Breast epithelium (tissue), 4 donors: ENCODE data around the gene CDH23. TPM values are rescaled to one million over a fixed set of nuclear protein-coding genes. Genes with fewer than 3 reads are reported as not detected.

Experiments
- DNase-seq, 2 donors: peaks; one replicate each; pipeline ENCODE4 v3.0.0-alpha.2; 2019; ENCODE audit warnings: low spot score in 2 of 2
- H3K27ac ChIP-seq, 2 donors: fragments of 200-600 bp; sonication (generic) in 1 of 2; one replicate each; pipeline ENCODE4 v1.5.1; 2016 to 2019; ENCODE audit warnings: mild to moderate bottlenecking in 1 of 2
- H3K27me3 ChIP-seq, 2 donors: fragments of 200-600 bp; sonication (generic) in 1 of 2; one replicate each; pipeline versions ENCODE4 v1.5.1 to v1.6.0; 2017 to 2019; ENCODE audit warnings: control low read depth in 1 of 2, mild to moderate bottlenecking in 1 of 2
- H3K36me3 ChIP-seq: fragments of 200-600 bp; one replicate; pipeline ENCODE4 v1.5.1; 2019
- H3K4me1 ChIP-seq, 2 donors: fragments of 200-600 bp; sonication (generic); one replicate each; pipeline ENCODE4 v1.5.1; 2016 to 2019; ENCODE audit warnings: control low read depth in 1 of 2
- H3K4me3 ChIP-seq, 3 donors: fragments of 200-600 bp; sonication (generic); 1 replicate in 2 of 3; 2 replicates in 1 of 3; pipeline ENCODE4 v1.5.1; 2016 to 2019; ENCODE audit warnings: mild to moderate bottlenecking in 3 of 3, moderate library complexity in 2 of 3
- H3K9me3 ChIP-seq, 2 donors: fragments of 200-600 bp; sonication (generic) in 1 of 2; one replicate each; pipeline ENCODE4 v1.5.1; 2016 to 2019; ENCODE audit warnings: control low read depth in 1 of 2
- POLR2A ChIP-seq: fragments of 450-650 bp; IDR thresholded peaks from one replicate; pipeline ENCODE4 v1.6.1; 2016; ENCODE audit warnings: antibody characterized with exemption, mild to moderate bottlenecking, moderate library complexity
- POLR2AphosphoS5 ChIP-seq, 3 donors: sonication (generic); formaldehyde crosslinking; IDR thresholded peaks; one replicate each; pipeline ENCODE4 v1.6.1; 2017; ENCODE audit warnings: antibody characterized with exemption in 3 of 3
- intact Hi-C: fragments of 100-400 bp; cut with DNase I; formaldehyde crosslinking; loops from one replicate; pipeline ENCODE4 v1.15.1; 2023; ENCODE audit warnings: low total_unique reads
- total RNA-seq, 3 donors: library from RNA; depleted of rRNA; stranded (reverse); fragments of >200 nt; gene quantifications; one replicate each; pipeline ENCODE4 v1.1.0, GENCODE V29; 2016
- TF ChIP-seq, protein P1 (sequence below), 3 donors: fragments of 450-650 bp; IDR thresholded peaks; one replicate each; pipeline ENCODE4 v1.5.1; 2016 to 2017; ENCODE audit warnings: antibody characterized with exemption in 3 of 3, mild to moderate bottlenecking in 3 of 3, moderate library complexity in 3 of 3

The CDH23 gene
- total RNA-seq, 3 donors from 2014 or later, result 8.5 to 13.8 (median 11.6) TPM

DNA sequence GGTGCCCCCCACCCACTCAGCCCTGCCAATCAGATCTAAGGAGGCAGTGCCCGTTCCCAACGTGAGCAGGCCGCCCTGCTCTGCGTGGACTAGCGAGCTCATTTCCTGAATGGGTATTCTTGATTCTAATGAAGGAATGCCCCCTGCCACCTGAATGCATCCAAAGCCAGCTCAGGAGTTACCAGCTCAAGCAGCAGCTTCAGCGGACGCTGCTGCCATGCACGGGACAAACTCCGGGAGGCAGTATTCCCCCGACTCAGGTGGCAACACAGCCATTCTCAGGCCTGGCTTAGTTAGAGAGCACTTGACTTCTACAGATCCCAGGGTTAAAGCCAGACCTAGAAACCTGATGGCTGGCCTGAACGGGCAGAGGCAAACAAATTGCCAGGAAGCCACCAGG is 428.5 kb downstream of the CDH23 start:
- intact Hi-C loops, result no loop called here
- Histone ChIP-seq H3K27me3 (no peaks in the 10 kb centered on the region), H3K27ac (no peak overlapping the region), H3K4me3 (no peak overlapping the region), H3K9me3 (no peaks in the 10 kb centered on the region), H3K36me3 (peaks cover 18% of the 10 kb centered on the region), H3K4me1 (no peaks in the 10 kb centered on the region)
- TF ChIP-seq, protein P1, sequence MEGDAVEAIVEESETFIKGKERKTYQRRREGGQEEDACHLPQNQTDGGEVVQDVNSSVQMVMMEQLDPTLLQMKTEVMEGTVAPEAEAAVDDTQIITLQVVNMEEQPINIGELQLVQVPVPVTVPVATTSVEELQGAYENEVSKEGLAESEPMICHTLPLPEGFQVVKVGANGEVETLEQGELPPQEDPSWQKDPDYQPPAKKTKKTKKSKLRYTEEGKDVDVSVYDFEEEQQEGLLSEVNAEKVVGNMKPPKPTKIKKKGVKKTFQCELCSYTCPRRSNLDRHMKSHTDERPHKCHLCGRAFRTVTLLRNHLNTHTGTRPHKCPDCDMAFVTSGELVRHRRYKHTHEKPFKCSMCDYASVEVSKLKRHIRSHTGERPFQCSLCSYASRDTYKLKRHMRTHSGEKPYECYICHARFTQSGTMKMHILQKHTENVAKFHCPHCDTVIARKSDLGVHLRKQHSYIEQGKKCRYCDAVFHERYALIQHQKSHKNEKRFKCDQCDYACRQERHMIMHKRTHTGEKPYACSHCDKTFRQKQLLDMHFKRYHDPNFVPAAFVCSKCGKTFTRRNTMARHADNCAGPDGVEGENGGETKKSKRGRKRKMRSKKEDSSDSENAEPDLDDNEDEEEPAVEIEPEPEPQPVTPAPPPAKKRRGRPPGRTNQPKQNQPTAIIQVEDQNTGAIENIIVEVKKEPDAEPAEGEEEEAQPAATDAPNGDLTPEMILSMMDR (IDR thresholded peaks at IDR 0.05), result no peak
- TF ChIP-seq POLR2AphosphoS5 (IDR thresholded peaks at IDR 0.05), result no peak
- no peak for TF ChIP-seq POLR2A
- no peak for DNase-seq

DNA sequence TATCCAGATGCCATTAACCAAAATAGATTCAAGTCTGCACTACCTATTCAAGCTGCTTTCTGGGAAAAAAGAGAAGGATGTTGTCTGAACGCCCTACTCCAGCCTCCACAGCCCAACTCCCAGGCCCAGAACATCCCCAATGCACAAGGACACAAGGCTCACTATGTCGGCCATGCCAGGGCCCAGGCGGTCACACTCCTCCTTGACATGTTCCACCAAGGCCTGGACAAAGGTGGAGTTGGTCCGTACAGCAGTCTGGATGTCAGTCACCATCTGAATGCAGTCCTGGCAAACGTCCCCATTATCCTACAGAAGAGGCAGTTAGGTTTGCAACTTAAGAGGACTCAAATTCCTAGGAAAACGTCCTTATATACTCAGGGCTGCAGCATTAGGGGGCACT is 431.1 kb downstream of the CDH23 start:
- Histone ChIP-seq H3K36me3 (peaks cover 18% of the 10 kb centered on the region), H3K9me3 (no peaks in the 10 kb centered on the region), H3K4me3 (no peak overlapping the region), H3K27me3 (no peaks in the 10 kb centered on the region), H3K27ac (no peak overlapping the region), H3K4me1 (no peaks in the 10 kb centered on the region)
- no peak for DNase-seq
- TF ChIP-seq, protein P1 (IDR thresholded peaks at IDR 0.05), result no peak
- TF ChIP-seq POLR2A, result no peak
- no peak for TF ChIP-seq POLR2AphosphoS5 (IDR thresholded peaks at IDR 0.05)
- intact Hi-C loops, result no loop called here

DNA sequence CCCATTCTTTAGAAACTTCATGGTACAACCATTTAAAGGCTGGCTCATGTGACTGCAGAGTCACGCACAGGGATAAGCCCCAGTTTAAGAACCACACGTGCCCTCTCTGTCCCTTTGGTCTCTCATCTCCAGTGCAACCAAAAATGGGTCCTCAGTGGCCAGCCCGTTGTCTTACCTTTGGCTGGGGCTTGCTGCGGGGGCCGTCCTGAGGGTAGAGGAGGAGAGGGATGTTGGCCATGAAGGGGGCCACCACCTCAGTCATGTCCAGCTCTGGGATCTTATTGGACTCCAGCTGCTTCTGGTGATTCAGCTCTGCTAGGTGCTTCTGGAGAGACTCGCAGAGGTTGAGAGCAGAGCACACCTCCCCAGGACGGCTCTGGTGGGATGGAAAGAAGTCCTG is 432.0 kb downstream of the CDH23 start:
- Histone ChIP-seq H3K27ac (peak overlapping the region in 1 of 2 donors; percentile 1), H3K27me3 (no peaks in the 10 kb centered on the region), H3K9me3 (no peaks in the 10 kb centered on the region), H3K36me3 (peaks cover 18% of the 10 kb centered on the region), H3K4me1 (no peaks in the 10 kb centered on the region), H3K4me3 (no peak overlapping the region)
- TF ChIP-seq POLR2AphosphoS5 (IDR thresholded peaks at IDR 0.05) (no peak), POLR2A (no peak)
- TF ChIP-seq, protein P1 (IDR thresholded peaks at IDR 0.05), result no peak
- intact Hi-C loops, result no loop called here
- no peak for DNase-seq

DNA sequence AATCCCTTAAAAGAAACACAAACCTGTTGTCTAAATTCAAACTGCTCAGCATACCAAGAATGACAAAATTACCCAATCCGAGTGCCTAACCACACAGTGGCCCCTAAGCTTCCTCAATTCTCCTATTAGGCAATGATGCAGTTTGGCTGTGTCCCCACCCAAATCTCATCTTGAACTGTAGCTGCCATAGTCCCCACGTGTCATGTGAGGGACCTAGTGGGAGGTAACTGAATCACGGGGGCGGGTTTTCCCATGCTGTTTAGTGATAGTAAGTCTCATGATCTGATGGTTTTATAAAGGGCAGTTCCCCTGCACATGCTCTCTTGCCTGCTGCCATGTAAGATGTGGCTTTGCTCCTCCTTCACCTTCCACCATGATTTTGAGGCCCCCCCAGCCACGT is 432.5 kb downstream of the CDH23 start:
- Histone ChIP-seq H3K27me3 (no peaks in the 10 kb centered on the region), H3K36me3 (peaks cover 18% of the 10 kb centered on the region), H3K27ac (no peak overlapping the region), H3K9me3 (no peaks in the 10 kb centered on the region), H3K4me1 (no peaks in the 10 kb centered on the region), H3K4me3 (no peak overlapping the region)
- DNase-seq, result no peak
- intact Hi-C loops, result no loop called here
- TF ChIP-seq POLR2AphosphoS5 (IDR thresholded peaks at IDR 0.05), result peak in 1 of 3 donors; percentile 36
- TF ChIP-seq, protein P1 (IDR thresholded peaks at IDR 0.05), result no peak
- TF ChIP-seq POLR2A, result no peak

DNA sequence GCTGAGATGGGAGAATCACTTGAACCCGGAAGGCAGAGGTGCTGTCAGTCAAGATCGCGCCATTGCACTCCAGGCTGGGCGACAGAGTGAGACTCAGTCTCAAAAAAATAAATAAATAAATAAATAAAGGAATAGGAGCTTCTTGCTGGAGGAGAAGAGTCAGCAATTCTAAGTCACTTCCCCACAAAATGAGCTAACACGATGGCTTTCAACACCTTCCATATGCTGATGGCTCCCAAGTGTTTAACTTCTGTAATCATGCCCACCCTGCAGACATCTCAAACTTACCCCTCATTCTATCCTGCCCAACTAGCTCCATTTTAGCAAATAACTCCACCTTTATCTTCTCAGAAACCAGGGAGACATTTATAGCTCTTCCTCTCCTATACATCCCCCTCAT is 433.2 kb downstream of the CDH23 start:
- Histone ChIP-seq H3K4me1 (no peaks in the 10 kb centered on the region), H3K36me3 (peaks cover 18% of the 10 kb centered on the region), H3K27me3 (no peaks in the 10 kb centered on the region), H3K9me3 (no peaks in the 10 kb centered on the region), H3K27ac (no peak overlapping the region), H3K4me3 (no peak overlapping the region)
- TF ChIP-seq POLR2A, result no peak
- no peak for TF ChIP-seq POLR2AphosphoS5 (IDR thresholded peaks at IDR 0.05)
- intact Hi-C loops, result no loop called here
- no peak for DNase-seq

DNA sequence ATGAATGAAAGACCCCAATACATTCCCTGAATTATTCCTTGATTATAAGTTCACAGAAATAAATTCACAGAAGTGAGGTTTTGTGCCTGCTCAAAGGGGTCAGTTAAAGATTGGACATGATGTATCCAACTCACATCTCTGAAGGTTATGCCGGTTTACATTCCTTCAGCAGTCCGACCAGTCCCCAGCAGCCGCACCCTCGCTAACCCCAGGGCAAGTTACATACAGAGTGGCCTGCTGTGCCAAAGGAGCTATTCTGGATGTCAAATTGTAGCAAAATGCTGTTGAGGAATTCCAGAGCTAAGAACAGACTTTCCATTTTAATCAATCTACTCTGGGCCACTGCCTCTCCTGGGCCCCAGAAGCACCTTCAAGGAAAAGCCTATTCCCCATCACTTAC is 434.0 kb downstream of the CDH23 start:
- H3K4me1 ChIP-seq, result no peaks in the 10 kb centered on the region
- H3K27me3 ChIP-seq, result no peaks in the 10 kb centered on the region
- H3K27ac ChIP-seq, result no peak overlapping the region
- no peak for TF ChIP-seq POLR2A
- TF ChIP-seq, protein P1 (IDR thresholded peaks at IDR 0.05), result no peak
- no peak for TF ChIP-seq POLR2AphosphoS5 (IDR thresholded peaks at IDR 0.05)
- H3K36me3 ChIP-seq, result peaks cover 12% of the 10 kb centered on the region
- no peak overlapping the region for H3K4me3 ChIP-seq
- DNase-seq, result no peak
- intact Hi-C loops, result no loop called here
- no peaks in the 10 kb centered on the region for H3K9me3 ChIP-seq
